H9 (cell line): ENCODE results near the gene COPB1. TPM values are rescaled to one million over a fixed set of nuclear protein-coding genes. Genes with fewer than 3 reads are reported as not detected.

Experiments used
- DNase-seq: peaks from one replicate; pipeline ENCODE4 v3.0.0-alpha.2; 2017
- H2AFZ ChIP-seq: one replicate; pipeline ENCODE4 v1.6.1; 2013; ENCODE audit warnings: mild to moderate bottlenecking, low read length, control low read depth, moderate library complexity
- H2AK5ac ChIP-seq: 2 replicates; pipeline ENCODE4 v1.6.1; 2013; ENCODE audit warnings: low read length, control low read depth, mixed read lengths; ENCODE audit not compliant: insufficient read length
- H2BK120ac ChIP-seq: one replicate; pipeline ENCODE4 v1.6.1; 2013; ENCODE audit warnings: low read depth, mild to moderate bottlenecking, low read length, control low read depth, inconsistent platforms; ENCODE audit not compliant: poor library complexity, severe bottlenecking
- H2BK12ac ChIP-seq: 2 replicates; pipeline ENCODE4 v1.6.1; 2013; ENCODE audit warnings: low read length, control low read depth, mixed read lengths, low read depth; ENCODE audit not compliant: insufficient read length
- H2BK15ac ChIP-seq: 2 replicates; pipeline ENCODE4 v1.6.1; 2013; ENCODE audit warnings: low read depth, low read length, control low read depth
- H2BK20ac ChIP-seq: one replicate; pipeline ENCODE4 v1.6.1; 2013; ENCODE audit warnings: low read depth, mild to moderate bottlenecking, low read length, control low read depth, inconsistent platforms; ENCODE audit not compliant: poor library complexity, severe bottlenecking
- H2BK5ac ChIP-seq: 2 replicates; pipeline ENCODE4 v1.6.1; 2013; ENCODE audit warnings: low read length, control low read depth, mixed read lengths; ENCODE audit not compliant: insufficient read length
- H3K14ac ChIP-seq: 2 replicates; pipeline ENCODE4 v1.6.1; 2013; ENCODE audit warnings: low read length, control low read depth; ENCODE audit not compliant: insufficient read depth
- H3K18ac ChIP-seq: 2 replicates; pipeline ENCODE4 v1.6.1; 2013; ENCODE audit warnings: low read depth, mild to moderate bottlenecking, mixed read lengths, low read length, control low read depth; ENCODE audit not compliant: insufficient read length
- H3K23ac ChIP-seq: 2 replicates; pipeline ENCODE4 v1.6.1; 2013; ENCODE audit warnings: low read length, control low read depth, mixed read lengths, low read depth; ENCODE audit not compliant: insufficient read length
- H3K23me2 ChIP-seq: 2 replicates; pipeline ENCODE4 v1.6.1; 2013; ENCODE audit warnings: low read depth, mild to moderate bottlenecking, mixed read lengths, low read length, control low read depth; ENCODE audit not compliant: insufficient read length, poor library complexity, severe bottlenecking
- H3K27ac ChIP-seq: 2 replicates; pipeline ENCODE4 v1.5.1; 2013; ENCODE audit warnings: low read length, control low read depth, mixed read lengths, low read depth; ENCODE audit not compliant: insufficient read length
- H3K27me3 ChIP-seq: 2 replicates; pipeline ENCODE4 v1.6.1; 2013; ENCODE audit warnings: low read length, control low read depth, inconsistent platforms; ENCODE audit not compliant: insufficient read depth
- H3K4ac ChIP-seq: 2 replicates; pipeline ENCODE4 v1.6.1; 2013; ENCODE audit warnings: low read depth, mild to moderate bottlenecking, control low read depth, inconsistent platforms, low read length, moderate library complexity
- H3K4me1 ChIP-seq: 2 replicates; pipeline ENCODE4 v1.6.1; 2013; ENCODE audit warnings: low read length, control low read depth, inconsistent platforms; ENCODE audit not compliant: insufficient read depth
- H3K4me2 ChIP-seq: 2 replicates; pipeline ENCODE4 v1.6.1; 2013; ENCODE audit warnings: low read length, control low read depth, mixed read lengths; ENCODE audit not compliant: insufficient read length, insufficient read depth
- H3K56ac ChIP-seq: 2 replicates; pipeline ENCODE4 v1.6.1; 2013; ENCODE audit warnings: low read depth, mild to moderate bottlenecking, mixed read lengths, low read length, control low read depth; ENCODE audit not compliant: insufficient read length
- H3K79me1 ChIP-seq: 2 replicates; pipeline ENCODE4 v1.6.1; 2013; ENCODE audit warnings: low read depth, mild to moderate bottlenecking, moderate library complexity, low read length, control low read depth, inconsistent platforms; ENCODE audit not compliant: insufficient read depth, poor library complexity, severe bottlenecking
- H3K79me2 ChIP-seq: 2 replicates; pipeline ENCODE4 v1.6.1; 2013; ENCODE audit warnings: low read length, control low read depth, inconsistent platforms; ENCODE audit not compliant: insufficient read depth
- H3K9ac ChIP-seq: 2 replicates; pipeline ENCODE4 v1.6.1; 2013; ENCODE audit warnings: low read length, control low read depth, mixed read lengths; ENCODE audit not compliant: insufficient read length; ENCODE audit errors: extremely low read depth
- H3K9me3 ChIP-seq: one replicate; pipeline ENCODE4 v1.6.1; 2013; ENCODE audit warnings: low read depth, low read length, inconsistent platforms; ENCODE audit not compliant: control insufficient read depth
- H3T11ph ChIP-seq: one replicate; pipeline ENCODE4 v1.6.1; 2013; ENCODE audit warnings: mild to moderate bottlenecking, low read length, control low read depth, inconsistent platforms
- H4K20me1 ChIP-seq: one replicate; pipeline ENCODE4 v1.6.1; 2013; ENCODE audit not compliant: control insufficient read depth, insufficient read length, insufficient read depth
- H4K5ac ChIP-seq: 2 replicates; pipeline ENCODE4 v1.6.1; 2013; ENCODE audit warnings: low read depth, mild to moderate bottlenecking, mixed read lengths, low read length, control low read depth; ENCODE audit not compliant: insufficient read length
- H4K8ac ChIP-seq: replicated peaks from 2 replicates; pipeline ENCODE4 v1.6.1; 2013; ENCODE audit warnings: low read length, control low read depth, mixed read lengths, low read depth; ENCODE audit not compliant: insufficient read length
- H4K91ac ChIP-seq: 2 replicates; pipeline ENCODE4 v1.6.1; 2013; ENCODE audit warnings: low read depth, mild to moderate bottlenecking, moderate library complexity, mixed read lengths, low read length, control low read depth; ENCODE audit not compliant: insufficient read length
- H3K27ac Mint-ChIP-seq, 3 experiments: 2 replicates in 2 of 3; 3 replicates in 1 of 3; pipeline ENCODE4 v1.8.0; 2020 to 2021; ENCODE audit warnings: mixed read lengths in 3 of 3, mild to moderate bottlenecking in 1 of 3, moderate library complexity in 1 of 3
- H3K27me3 Mint-ChIP-seq: 2 replicates; pipeline ENCODE4 v1.8.0; 2021; ENCODE audit warnings: low read depth, mild to moderate bottlenecking, moderate library complexity, mixed read lengths
- H3K36me3 Mint-ChIP-seq, 3 experiments: 2 replicates in 2 of 3; 3 replicates in 1 of 3; pipeline ENCODE4 v1.8.0; 2020 to 2021; ENCODE audit warnings: low read depth in 3 of 3, mixed read lengths in 3 of 3; ENCODE audit not compliant: insufficient read depth in 1 of 3
- H3K4me1 Mint-ChIP-seq, 2 experiments: 2 replicates each; pipeline ENCODE4 v1.8.0; 2020; ENCODE audit warnings: mixed read lengths in 2 of 2
- H3K4me3 Mint-ChIP-seq, 2 experiments: 2 replicates in 1 of 2; 3 replicates in 1 of 2; pipeline ENCODE4 v1.8.0; 2020 to 2021; ENCODE audit warnings: mild to moderate bottlenecking in 2 of 2, mixed read lengths in 2 of 2, moderate library complexity in 1 of 2
- H3K9me3 Mint-ChIP-seq, 2 experiments: 2 replicates in 1 of 2; 3 replicates in 1 of 2; pipeline ENCODE4 v1.8.0; 2020; ENCODE audit warnings: mild to moderate bottlenecking in 2 of 2, mixed read lengths in 2 of 2, moderate library complexity in 1 of 2
- WGBS: extraction: QIAGEN DNeasy Blood & Tissue Kit; methylation state at CpG from one replicate; pipeline ENCODE4 v1.1.7; 2013; ENCODE audit warnings: missing lambda C conversion rate, low lambda C conversion rate, mixed read lengths; ENCODE audit not compliant: insufficient read length; ENCODE audit errors: extremely low coverage; 5-methylcytosine and 5-hydroxymethylcytosine counted together
- total RNA-seq: library from RNA; stranded (reverse); gene quantifications from 2 replicates; pipeline ENCODE4 v1.2.1, GENCODE V29; 2021
- TF ChIP-seq, protein P1 (sequence below): fragments of 200-600 bp; sonication (generic); conservative IDR thresholded peaks from 3 replicates; pipeline ENCODE4 v1.8.0; 2021; ENCODE audit warnings: antibody characterized with exemption, mild to moderate bottlenecking

COPB1 gene
- total RNA-seq, 1 experiment from 2014 or later, result 71.6 TPM

DNA sequence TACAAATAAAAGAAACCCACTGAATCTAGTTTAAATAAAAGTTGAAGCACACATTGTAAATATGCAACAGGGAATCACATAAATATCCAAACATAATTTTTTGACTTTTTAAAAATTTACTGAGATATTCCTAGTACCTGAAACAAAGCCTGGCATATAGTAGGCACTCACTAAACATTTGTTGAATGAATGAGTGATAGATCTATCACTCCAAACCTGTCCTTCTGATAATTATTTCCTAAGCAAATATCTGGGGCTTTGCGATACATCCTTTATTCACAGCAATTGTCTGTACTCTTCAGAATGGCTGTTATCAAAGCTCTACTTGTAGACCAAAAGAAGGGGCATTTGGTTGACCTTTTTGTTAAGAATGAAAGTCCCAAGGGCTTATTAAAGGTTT lies 23.2 kb upstream of the COPB1 start:
- Mint-ChIP-seq H3K36me3 (peaks cover 4 to 10% (median 10%) of the 10 kb centered on the region in 3 experiments; a peak in 6 of 7 replicates), H3K27me3 (no peaks in the 10 kb centered on the region), H3K4me1 (peaks cover 14 to 15% of the 10 kb centered on the region in 2 experiments), H3K27ac (no peak overlapping the region), H3K9me3 (no peaks in the 10 kb centered on the region), H3K4me3 (no peak overlapping the region)
- no peak overlapping the region for H2AK5ac ChIP-seq
- H4K20me1 ChIP-seq, result no peaks in the 10 kb centered on the region
- H3K79me2 ChIP-seq, result peaks cover 7% of the 10 kb centered on the region; the same call in 1 of the 2 replicates
- no peaks in the 10 kb centered on the region for H3K27me3 ChIP-seq
- no peak overlapping the region for H2BK20ac ChIP-seq
- no peak overlapping the region for H3K18ac ChIP-seq
- H3T11ph ChIP-seq, result no peak overlapping the region
- H3K4me1 ChIP-seq, result no peaks in the 10 kb centered on the region
- no peak overlapping the region for H2BK15ac ChIP-seq
- H3K14ac ChIP-seq, result no peak overlapping the region
- H4K8ac ChIP-seq, result no peak overlapping the region
- no peak overlapping the region for H2BK12ac ChIP-seq
- TF ChIP-seq, protein P1, sequence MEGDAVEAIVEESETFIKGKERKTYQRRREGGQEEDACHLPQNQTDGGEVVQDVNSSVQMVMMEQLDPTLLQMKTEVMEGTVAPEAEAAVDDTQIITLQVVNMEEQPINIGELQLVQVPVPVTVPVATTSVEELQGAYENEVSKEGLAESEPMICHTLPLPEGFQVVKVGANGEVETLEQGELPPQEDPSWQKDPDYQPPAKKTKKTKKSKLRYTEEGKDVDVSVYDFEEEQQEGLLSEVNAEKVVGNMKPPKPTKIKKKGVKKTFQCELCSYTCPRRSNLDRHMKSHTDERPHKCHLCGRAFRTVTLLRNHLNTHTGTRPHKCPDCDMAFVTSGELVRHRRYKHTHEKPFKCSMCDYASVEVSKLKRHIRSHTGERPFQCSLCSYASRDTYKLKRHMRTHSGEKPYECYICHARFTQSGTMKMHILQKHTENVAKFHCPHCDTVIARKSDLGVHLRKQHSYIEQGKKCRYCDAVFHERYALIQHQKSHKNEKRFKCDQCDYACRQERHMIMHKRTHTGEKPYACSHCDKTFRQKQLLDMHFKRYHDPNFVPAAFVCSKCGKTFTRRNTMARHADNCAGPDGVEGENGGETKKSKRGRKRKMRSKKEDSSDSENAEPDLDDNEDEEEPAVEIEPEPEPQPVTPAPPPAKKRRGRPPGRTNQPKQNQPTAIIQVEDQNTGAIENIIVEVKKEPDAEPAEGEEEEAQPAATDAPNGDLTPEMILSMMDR, result no peak
- H3K27ac ChIP-seq, result no peak overlapping the region
- H4K91ac ChIP-seq, result no peak overlapping the region
- H3K4ac ChIP-seq, result no peak overlapping the region
- no peaks in the 10 kb centered on the region for H3K79me1 ChIP-seq
- peaks cover 3% of the 10 kb centered on the region for H3K23me2 ChIP-seq
- H3K23ac ChIP-seq, result no peak overlapping the region
- no CpG with 5 or more reads among the region's 1 CpG for WGBS
- H2AFZ ChIP-seq, result no peak overlapping the region
- no peak overlapping the region for H2BK120ac ChIP-seq
- H3K9ac ChIP-seq, result no peak overlapping the region
- no peaks in the 10 kb centered on the region for H3K9me3 ChIP-seq
- no peak overlapping the region for H3K4me2 ChIP-seq
- no peak overlapping the region for H3K56ac ChIP-seq
- DNase-seq, result no peak
- H4K5ac ChIP-seq, result no peak overlapping the region
- H2BK5ac ChIP-seq, result no peak overlapping the region
